WERI-Rb-1 (cell line): Measurements from ENCODE around the gene KIFC3.

Source experiments
- DNase-seq: peaks from one replicate; pipeline ENCODE4 v3.0.0-alpha.2; 2020
- H3K27ac ChIP-seq: fragments of 250-450 bp; sonication (Bioruptor Pico); 2 replicates; pipeline ENCODE4 v1.5.1; 2020; ENCODE audit warnings: mild to moderate bottlenecking, moderate library complexity
- H3K27me3 ChIP-seq: fragments of 250-450 bp; sonication (Bioruptor Pico); 2 replicates; pipeline ENCODE4 v1.5.1; 2021; ENCODE audit warnings: mild to moderate bottlenecking, low read depth, moderate library complexity; ENCODE audit not compliant: insufficient read depth, severe bottlenecking
- H3K36me3 ChIP-seq: fragments of 250-450 bp; sonication (Bioruptor Pico); 2 replicates; pipeline ENCODE4 v1.5.1; 2020; ENCODE audit warnings: mild to moderate bottlenecking, moderate library complexity
- H3K4me3 ChIP-seq: 2 replicates; pipeline ENCODE4 v1.5.1; 2011; ENCODE audit warnings: low read depth, mild to moderate bottlenecking, control low read depth, low read length
- H3K9me3 ChIP-seq: fragments of 250-450 bp; sonication (Bioruptor Pico); 2 replicates; pipeline ENCODE4 v1.5.1; 2021; ENCODE audit warnings: mild to moderate bottlenecking, moderate library complexity; ENCODE audit not compliant: severe bottlenecking
- TF ChIP-seq, protein P1 (sequence below): IDR thresholded peaks from 2 replicates; pipeline ENCODE4 v1.5.1; 2011; ENCODE audit warnings: low read depth, mild to moderate bottlenecking, control low read depth, inconsistent platforms, low read length

Gene KIFC3

GRCh38 chr16:57754354-57755060, 47.8 kb downstream of the KIFC3 start:
- peak; percentile 44 for DNase-seq
- TF ChIP-seq, protein P1, sequence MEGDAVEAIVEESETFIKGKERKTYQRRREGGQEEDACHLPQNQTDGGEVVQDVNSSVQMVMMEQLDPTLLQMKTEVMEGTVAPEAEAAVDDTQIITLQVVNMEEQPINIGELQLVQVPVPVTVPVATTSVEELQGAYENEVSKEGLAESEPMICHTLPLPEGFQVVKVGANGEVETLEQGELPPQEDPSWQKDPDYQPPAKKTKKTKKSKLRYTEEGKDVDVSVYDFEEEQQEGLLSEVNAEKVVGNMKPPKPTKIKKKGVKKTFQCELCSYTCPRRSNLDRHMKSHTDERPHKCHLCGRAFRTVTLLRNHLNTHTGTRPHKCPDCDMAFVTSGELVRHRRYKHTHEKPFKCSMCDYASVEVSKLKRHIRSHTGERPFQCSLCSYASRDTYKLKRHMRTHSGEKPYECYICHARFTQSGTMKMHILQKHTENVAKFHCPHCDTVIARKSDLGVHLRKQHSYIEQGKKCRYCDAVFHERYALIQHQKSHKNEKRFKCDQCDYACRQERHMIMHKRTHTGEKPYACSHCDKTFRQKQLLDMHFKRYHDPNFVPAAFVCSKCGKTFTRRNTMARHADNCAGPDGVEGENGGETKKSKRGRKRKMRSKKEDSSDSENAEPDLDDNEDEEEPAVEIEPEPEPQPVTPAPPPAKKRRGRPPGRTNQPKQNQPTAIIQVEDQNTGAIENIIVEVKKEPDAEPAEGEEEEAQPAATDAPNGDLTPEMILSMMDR = no peak
- peak overlapping the region; percentile 52 for H3K27ac ChIP-seq

GRCh38 chr16:57753448-57754353, 48.6 kb downstream of the KIFC3 start:
- H3K36me3 ChIP-seq = peaks cover 45% of the 10 kb centered on the region
- TF ChIP-seq, protein P1 = no peak

More at GRCh38 chr16:57754354-57755060, 47.8 kb downstream of the KIFC3 start:
- no peaks in the 10 kb centered on the region for H3K27me3 ChIP-seq
- H3K36me3 ChIP-seq = peaks cover 48% of the 10 kb centered on the region
- no peaks in the 10 kb centered on the region for H3K9me3 ChIP-seq
- H3K4me3 ChIP-seq = no peak overlapping the region

DNA sequence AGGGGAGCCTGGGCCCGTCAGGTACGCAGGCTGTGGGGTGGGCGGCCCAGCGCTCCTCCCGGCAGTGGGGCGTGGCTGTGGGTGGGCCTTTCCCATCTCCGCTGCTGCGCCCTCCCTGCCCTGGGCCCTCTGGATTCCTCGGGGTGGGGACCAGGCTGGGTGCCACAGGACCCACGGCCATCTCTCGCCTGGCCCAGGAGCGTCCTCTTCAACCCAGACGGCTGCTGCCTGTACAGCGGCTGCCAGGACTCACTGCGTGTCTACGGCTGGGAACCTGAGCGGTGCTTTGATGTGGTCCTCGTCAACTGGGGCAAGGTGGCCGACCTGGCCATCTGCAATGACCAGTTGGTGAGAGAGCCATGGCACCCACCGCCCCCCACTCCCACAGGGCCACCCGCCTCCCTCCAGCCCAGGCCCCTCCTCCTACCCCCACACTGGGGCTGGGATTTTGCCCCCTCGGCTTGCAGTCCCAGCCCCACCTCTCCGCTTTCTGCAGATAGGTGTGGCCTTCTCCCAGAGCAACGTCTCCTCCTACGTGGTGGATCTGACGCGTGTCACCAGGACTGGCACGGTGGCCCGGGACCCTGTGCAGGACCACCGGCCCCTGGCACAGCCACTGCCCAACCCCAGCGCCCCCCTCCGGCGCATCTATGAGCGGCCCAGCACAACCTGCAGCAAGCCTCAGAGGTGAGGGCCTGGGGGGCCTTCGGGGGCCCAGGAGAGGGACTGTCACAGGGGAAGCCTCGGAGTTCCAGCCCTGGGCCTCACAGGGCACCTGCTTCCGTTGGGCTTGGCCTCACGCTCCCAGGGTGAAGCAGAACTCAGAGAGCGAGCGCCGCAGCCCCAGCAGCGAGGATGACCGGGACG, 49.5 kb downstream of the KIFC3 start:
- TF ChIP-seq, protein P1 = no peak
- H3K4me3 ChIP-seq = no peak overlapping the region
- H3K27ac ChIP-seq = no peak overlapping the region
- H3K36me3 ChIP-seq = peaks cover 43% of the 10 kb centered on the region
- H3K27me3 ChIP-seq = no peaks in the 10 kb centered on the region
- no peak for DNase-seq
- H3K9me3 ChIP-seq = no peaks in the 10 kb centered on the region

More at GRCh38 chr16:57753448-57754353, 48.6 kb downstream of the KIFC3 start:
- no peak overlapping the region for H3K4me3 ChIP-seq
- H3K27me3 ChIP-seq = no peaks in the 10 kb centered on the region
- DNase-seq = no peak
- peak overlapping the region; percentile 52 for H3K27ac ChIP-seq
- H3K9me3 ChIP-seq = no peaks in the 10 kb centered on the region

DNA sequence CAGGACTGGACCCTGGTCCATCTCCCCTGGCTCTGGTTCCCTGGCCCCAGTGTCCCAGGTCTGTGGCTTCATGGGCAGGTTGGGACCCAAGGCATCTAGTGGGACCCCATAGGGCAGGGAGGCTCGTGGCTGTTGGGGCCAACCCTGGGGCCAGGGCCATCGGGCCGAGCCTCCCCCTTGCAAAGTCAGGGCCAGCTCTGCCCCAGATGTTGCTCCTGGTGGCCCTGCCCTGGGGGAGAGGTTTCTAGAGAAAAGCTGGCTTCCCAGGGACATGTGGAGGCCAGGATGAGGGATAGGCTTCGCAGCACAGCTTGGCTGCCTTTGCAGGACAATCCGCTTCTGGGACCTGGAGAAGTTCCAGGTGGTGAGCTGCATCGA, 50.1 kb downstream of the KIFC3 start:
- peaks cover 41% of the 10 kb centered on the region for H3K36me3 ChIP-seq
- TF ChIP-seq, protein P1 = no peak
- H3K27ac ChIP-seq = peak overlapping the region; percentile 4; the same call in 1 of the 2 replicates

DNA sequence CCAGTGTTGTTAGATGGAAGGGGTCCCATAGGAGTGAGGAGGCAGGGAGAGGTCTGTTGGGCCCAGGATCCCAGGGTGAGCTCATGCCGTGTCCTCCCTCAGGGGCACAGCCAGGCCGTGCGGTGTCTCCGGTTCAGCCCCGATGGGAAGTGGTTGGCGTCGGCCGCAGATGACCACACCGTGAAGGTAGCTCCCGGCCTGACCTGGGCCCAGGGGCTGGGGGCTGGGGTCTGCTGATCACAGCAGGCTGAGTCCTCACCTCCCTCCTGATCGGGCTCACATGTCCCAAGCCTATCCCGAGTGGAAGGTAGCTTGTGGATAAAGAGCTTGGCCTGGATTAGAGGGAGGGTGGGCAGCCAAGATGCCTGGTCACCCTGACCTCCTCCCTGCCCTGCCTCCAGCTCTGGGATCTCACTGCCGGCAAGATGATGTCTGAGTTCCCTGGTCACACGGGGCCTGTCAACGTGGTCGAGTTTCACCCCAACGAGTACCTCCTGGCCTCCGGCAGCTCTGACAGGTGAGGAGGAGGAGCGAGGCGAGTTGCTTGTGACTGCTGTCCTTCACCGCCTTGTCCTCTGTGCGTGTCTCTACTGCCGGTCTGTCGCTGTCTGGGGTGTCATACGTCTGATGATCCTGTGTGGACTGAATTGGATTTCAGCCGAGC, 50.6 kb downstream of the KIFC3 start:
- Histone ChIP-seq H3K27ac (peak overlapping the region; percentile 28), H3K4me3 (no peak overlapping the region), H3K27me3 (no peaks in the 10 kb centered on the region), H3K36me3 (peaks cover 39% of the 10 kb centered on the region), H3K9me3 (no peaks in the 10 kb centered on the region)
- TF ChIP-seq, protein P1 = no peak
- DNase-seq = peak; percentile 42

More for the DNA sequence above, 50.1 kb downstream of the KIFC3 start:
- DNase-seq = no peak
- Histone ChIP-seq H3K4me3 (no peak overlapping the region), H3K9me3 (no peaks in the 10 kb centered on the region), H3K27me3 (no peaks in the 10 kb centered on the region)
